Mesothelial cell of epicardium (in vitro differentiated cells): ENCODE data around the gene DHRS3. TPM values are rescaled to one million over a fixed set of nuclear protein-coding genes. Genes with fewer than 3 reads are reported as not detected.

ENCODE experiments used
- DNase-seq, 2 experiments: peaks; one replicate each; pipeline ENCODE4 v3.0.0; 2021; ENCODE audit warnings: low spot score in 2 of 2; ENCODE audit not compliant: unreplicated experiment in 2 of 2
- H3K27ac Mint-ChIP-seq: 2 replicates; pipeline ENCODE4 v1.8.0; 2021; ENCODE audit warnings: mixed read lengths
- H3K27me3 Mint-ChIP-seq: 2 replicates; pipeline ENCODE4 v1.8.0; 2021; ENCODE audit warnings: low read depth, mixed read lengths
- H3K36me3 Mint-ChIP-seq: 2 replicates; pipeline ENCODE4 v1.8.0; 2021; ENCODE audit warnings: mixed read lengths
- H3K4me1 Mint-ChIP-seq: 2 replicates; pipeline ENCODE4 v1.8.0; 2021; ENCODE audit warnings: mixed read lengths
- H3K4me3 Mint-ChIP-seq: 2 replicates; pipeline ENCODE4 v1.8.0; 2021; ENCODE audit warnings: mild to moderate bottlenecking, moderate library complexity, mixed read lengths
- H3K9me3 Mint-ChIP-seq: 2 replicates; pipeline ENCODE4 v1.8.0; 2021; ENCODE audit warnings: mixed read lengths
- total RNA-seq: library from RNA; stranded (reverse); gene quantifications from 3 replicates; pipeline ENCODE4 v1.2.1, GENCODE V29; 2021
- TF ChIP-seq, protein P1 (sequence below): fragments of 200-600 bp; sonication (generic); IDR thresholded peaks from one replicate; pipeline ENCODE4 v1.5.0; 2021; ENCODE audit warnings: antibody characterized with exemption; ENCODE audit not compliant: unreplicated experiment

Gene DHRS3
- total RNA-seq, 1 donor from 2014 or later = 1,086 TPM

DNA sequence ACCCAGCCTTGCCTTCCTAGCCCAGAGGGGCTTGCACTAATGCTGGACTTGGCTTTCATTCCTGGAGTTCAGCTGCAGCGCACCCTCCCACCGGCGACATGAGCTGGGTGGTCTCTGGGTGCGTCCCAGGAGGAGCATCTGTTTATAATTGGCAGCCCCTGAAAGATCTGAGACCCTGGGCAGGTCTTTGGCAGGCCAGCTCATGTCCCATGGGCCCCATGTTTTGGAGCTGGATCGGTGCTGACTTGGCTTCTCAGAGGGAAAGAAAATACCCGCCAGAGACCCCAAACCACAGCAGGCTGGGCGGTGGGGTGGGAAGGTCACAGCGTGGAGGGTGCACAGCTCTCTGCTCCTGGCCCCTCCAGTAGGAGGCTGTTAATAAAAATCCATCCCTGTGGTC, 29.3 kb downstream of the DHRS3 start:
- Mint-ChIP-seq H3K4me3 (no peak overlapping the region), H3K27me3 (no peaks in the 10 kb centered on the region), H3K36me3 (peaks cover 40% of the 10 kb centered on the region), H3K4me1 (peaks cover 62% of the 10 kb centered on the region), H3K27ac (no peak overlapping the region), H3K9me3 (no peaks in the 10 kb centered on the region)
- TF ChIP-seq, protein P1, sequence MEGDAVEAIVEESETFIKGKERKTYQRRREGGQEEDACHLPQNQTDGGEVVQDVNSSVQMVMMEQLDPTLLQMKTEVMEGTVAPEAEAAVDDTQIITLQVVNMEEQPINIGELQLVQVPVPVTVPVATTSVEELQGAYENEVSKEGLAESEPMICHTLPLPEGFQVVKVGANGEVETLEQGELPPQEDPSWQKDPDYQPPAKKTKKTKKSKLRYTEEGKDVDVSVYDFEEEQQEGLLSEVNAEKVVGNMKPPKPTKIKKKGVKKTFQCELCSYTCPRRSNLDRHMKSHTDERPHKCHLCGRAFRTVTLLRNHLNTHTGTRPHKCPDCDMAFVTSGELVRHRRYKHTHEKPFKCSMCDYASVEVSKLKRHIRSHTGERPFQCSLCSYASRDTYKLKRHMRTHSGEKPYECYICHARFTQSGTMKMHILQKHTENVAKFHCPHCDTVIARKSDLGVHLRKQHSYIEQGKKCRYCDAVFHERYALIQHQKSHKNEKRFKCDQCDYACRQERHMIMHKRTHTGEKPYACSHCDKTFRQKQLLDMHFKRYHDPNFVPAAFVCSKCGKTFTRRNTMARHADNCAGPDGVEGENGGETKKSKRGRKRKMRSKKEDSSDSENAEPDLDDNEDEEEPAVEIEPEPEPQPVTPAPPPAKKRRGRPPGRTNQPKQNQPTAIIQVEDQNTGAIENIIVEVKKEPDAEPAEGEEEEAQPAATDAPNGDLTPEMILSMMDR = no peak
- no peak for DNase-seq

DNA sequence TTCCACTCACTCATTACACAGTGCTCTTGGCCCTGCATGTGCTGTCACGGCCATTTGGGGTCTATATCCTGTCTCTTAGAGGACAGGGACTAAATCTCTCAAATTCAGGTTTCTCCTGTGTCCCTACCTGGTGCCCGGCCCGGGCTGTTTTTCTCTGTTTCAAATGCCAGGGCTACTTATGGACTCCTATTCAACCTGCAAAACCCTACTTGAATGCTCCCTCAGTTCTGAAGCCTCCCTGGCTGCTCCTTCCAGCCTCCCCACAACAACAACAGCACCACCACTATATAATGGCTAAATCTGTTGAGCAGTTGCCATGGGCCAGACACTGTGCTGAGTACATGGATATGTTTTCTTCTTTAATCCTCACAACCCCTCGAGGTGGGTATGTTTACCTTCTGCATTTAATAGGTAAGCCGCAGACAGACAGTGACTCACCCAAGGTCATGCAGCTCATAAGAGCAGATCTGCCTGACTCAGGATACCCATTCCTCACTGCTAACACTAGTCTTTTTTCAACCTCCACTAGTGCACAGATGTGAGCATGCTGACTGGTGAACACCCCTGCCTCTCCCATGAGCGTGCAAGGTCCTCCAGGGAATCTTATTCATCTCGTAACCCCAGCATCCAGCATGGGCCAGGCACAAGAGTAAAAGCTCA, 29.9 kb downstream of the DHRS3 start:
- H3K36me3 Mint-ChIP-seq = peaks cover 38% of the 10 kb centered on the region
- no peak overlapping the region for H3K4me3 Mint-ChIP-seq
- H3K27me3 Mint-ChIP-seq = no peaks in the 10 kb centered on the region
- H3K4me1 Mint-ChIP-seq = peaks cover 60% of the 10 kb centered on the region
- TF ChIP-seq, protein P1 = no peak
- H3K27ac Mint-ChIP-seq = no peak overlapping the region
- DNase-seq = no peak
- H3K9me3 Mint-ChIP-seq = no peaks in the 10 kb centered on the region

DNA sequence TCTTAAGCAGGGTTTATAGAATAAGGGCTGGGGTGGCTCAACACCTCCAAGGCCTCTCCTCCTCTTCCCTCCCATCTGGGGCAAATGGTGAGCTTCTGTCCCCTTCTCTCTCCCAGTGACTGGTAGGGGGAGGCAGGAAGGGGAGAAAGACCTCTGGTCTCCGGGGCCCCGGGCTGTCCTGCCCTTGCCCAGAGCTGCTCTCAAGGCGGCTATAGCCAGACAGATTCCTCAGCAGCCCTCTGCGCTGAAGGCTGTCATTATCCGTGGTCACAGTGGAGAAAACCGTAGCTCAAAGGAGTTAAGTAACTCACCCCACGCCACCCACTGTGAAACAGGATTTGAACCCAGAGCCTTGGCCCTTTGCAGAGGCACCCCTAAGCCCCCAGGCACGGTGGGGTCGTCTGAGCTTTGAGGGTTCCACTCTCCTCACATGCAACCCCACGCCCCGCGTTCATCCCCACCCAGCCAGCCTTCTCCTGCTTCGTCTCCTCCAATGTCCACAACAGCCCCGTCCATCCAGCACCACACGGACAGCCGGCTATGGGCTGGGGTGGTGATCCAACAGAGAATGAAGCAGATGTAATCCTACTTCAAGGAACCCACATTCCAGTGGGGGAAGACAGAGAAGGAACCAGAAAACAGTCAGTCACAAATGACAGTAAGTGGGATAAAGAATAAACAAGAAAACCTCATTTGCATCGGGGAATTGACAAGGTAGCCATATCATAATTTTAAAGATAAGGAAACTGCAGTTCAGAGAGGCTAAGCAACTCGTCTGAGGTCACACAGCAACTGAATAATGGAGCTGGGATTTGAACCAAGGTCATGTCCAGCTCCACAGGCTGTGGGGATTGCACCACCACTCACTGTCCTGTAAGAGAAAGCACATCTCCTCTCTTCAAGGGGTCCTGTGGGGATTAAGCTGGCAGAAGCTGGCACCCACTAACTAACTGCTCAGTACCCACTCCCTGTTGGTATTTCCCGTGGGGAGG, 31.8 kb downstream of the DHRS3 start:
- TF ChIP-seq, protein P1 = no peak
- H3K36me3 Mint-ChIP-seq = peaks cover 34% of the 10 kb centered on the region
- peaks cover 60% of the 10 kb centered on the region for H3K4me1 Mint-ChIP-seq
- no peaks in the 10 kb centered on the region for H3K27me3 Mint-ChIP-seq
- no peaks in the 10 kb centered on the region for H3K9me3 Mint-ChIP-seq
- DNase-seq = no peak
- H3K27ac Mint-ChIP-seq = no peak overlapping the region
- no peak overlapping the region for H3K4me3 Mint-ChIP-seq

- peaks cover 28% of the 10 kb centered on the region for H3K36me3 Mint-ChIP-seq
- no peaks in the 10 kb centered on the region for H3K27me3 Mint-ChIP-seq
- DNase-seq = no peak
- no peak overlapping the region for H3K27ac Mint-ChIP-seq
- no peaks in the 10 kb centered on the region for H3K9me3 Mint-ChIP-seq
- TF ChIP-seq, protein P1 = no peak
- peaks cover 54% of the 10 kb centered on the region for H3K4me1 Mint-ChIP-seq
- no peak overlapping the region for H3K4me3 Mint-ChIP-seq
These were observed 32.5 kb downstream of the DHRS3 start for GRCh38 chr1:12585536-12585935.

- no peaks in the 10 kb centered on the region for H3K27me3 Mint-ChIP-seq
- H3K4me1 Mint-ChIP-seq = peaks cover 55% of the 10 kb centered on the region
- DNase-seq = no peak
- H3K36me3 Mint-ChIP-seq = peaks cover 31% of the 10 kb centered on the region
- H3K4me3 Mint-ChIP-seq = no peak overlapping the region
- H3K27ac Mint-ChIP-seq = no peak overlapping the region
- H3K9me3 Mint-ChIP-seq = no peaks in the 10 kb centered on the region
- TF ChIP-seq, protein P1 = no peak
These were observed 33.0 kb downstream of the DHRS3 start for GRCh38 chr1:12584900-12585525.
